Measurements from ENCODE around the gene SSBP3.

The SSBP3 gene

GRCh38 chr1:54302549-54302948 is 103.6 kb downstream of the SSBP3 start:
- DNase-seq: no peak

GRCh38 chr1:54301497-54301896 is 104.7 kb downstream of the SSBP3 start:
- peak; percentile 8 for DNase-seq

- peak; percentile 96 for DNase-seq
Measured at GRCh38 chr1:54300401-54300800, 105.8 kb downstream of the SSBP3 start.

GRCh38 chr1:54299037-54299436 is 107.2 kb downstream of the SSBP3 start:
- DNase-seq: no peak

- no peak for DNase-seq
Measured at GRCh38 chr1:54298284-54299033, 107.7 kb downstream of the SSBP3 start.

- DNase-seq: peak; percentile 54
Measured at GRCh38 chr1:54297596-54298283, 108.5 kb downstream of the SSBP3 start.

GRCh38 chr1:54296666-54297065 is 109.5 kb downstream of the SSBP3 start:
- no peak for DNase-seq

- DNase-seq: no peak
Measured at GRCh38 chr1:54294887-54295286, 111.3 kb downstream of the SSBP3 start.

- no peak for DNase-seq
Measured at GRCh38 chr1:54292002-54292911, 113.9 kb downstream of the SSBP3 start.

- peak; percentile 80 for DNase-seq
Measured at GRCh38 chr1:54291276-54292001, 114.8 kb downstream of the SSBP3 start.

GRCh38 chr1:54290506-54291184 is 115.5 kb downstream of the SSBP3 start:
- DNase-seq: no peak

- no peak for DNase-seq
Measured at GRCh38 chr1:54289712-54290233, 116.4 kb downstream of the SSBP3 start.

GRCh38 chr1:54287801-54288211 is 118.4 kb downstream of the SSBP3 start:
- no peak for DNase-seq

- DNase-seq: peak; percentile 31
Measured at GRCh38 chr1:54287176-54287650, 119.0 kb downstream of the SSBP3 start.

- DNase-seq: no peak
Measured at GRCh38 chr1:54285815-54286345, 120.3 kb downstream of the SSBP3 start.

GRCh38 chr1:54284781-54285529 is 121.2 kb downstream of the SSBP3 start:
- no peak for DNase-seq

- no peak for DNase-seq
Measured at GRCh38 chr1:54283635-54284385, 122.4 kb downstream of the SSBP3 start.

GRCh38 chr1:54282101-54282847 is 123.9 kb downstream of the SSBP3 start:
- DNase-seq: no peak

- no peak for DNase-seq
Measured at GRCh38 chr1:54280651-54281050, 125.5 kb downstream of the SSBP3 start.
